SK-N-SH (cell line): Measurements from ENCODE around the gene LRP5. TPM values are rescaled to one million over a fixed set of nuclear protein-coding genes. Genes with fewer than 3 reads are reported as not detected.
A peak's percentile ranks its signal among the peaks of the same experiment; 100 is the strongest.

Experiments
- CTCF ChIA-PET: fragments of 300-600, 350-600 bp; formaldehyde crosslinking; extraction: SDS; loops from one replicate; lab custom pipeline; 2021; lab: Yijun Ruan, JAX
- POLR2A ChIA-PET: fragments of 350-600 bp; sonication (Branson Sonifier 250); formaldehyde crosslinking; extraction: SDS; loops from one replicate; lab custom pipeline; 2020; ENCODE audit warnings: antibody characterized with exemption, inconsistent platforms; lab: Yijun Ruan, JAX
- DNase-seq: peaks from one replicate; pipeline ENCODE4 v3.0.0; 2012
- H2AFZ ChIP-seq: fragments of 200-600 bp; sonication (generic); 2 replicates; pipeline ENCODE4 v1.8.1; 2016; ENCODE audit warnings: antibody characterized with exemption, mild to moderate bottlenecking, low read depth
- H3F3A ChIP-seq: fragments of 200-600 bp; sonication (generic); replicated peaks from 2 replicates; pipeline ENCODE3; 2016; ENCODE audit warnings: antibody characterized with exemption, mild to moderate bottlenecking; ENCODE audit not compliant: insufficient read depth
- H3K27ac ChIP-seq, 2 experiments: fragments of 200-500 bp in 1 of 2; fragments of 200-600 bp in 1 of 2; sonication (Bioruptor generic) in 1 of 2; sonication (generic), shearing (Covaris generic) in 1 of 2; 2 replicates each; pipeline versions ENCODE4 v1.5.1 to v1.6.1; 2014 to 2016; ENCODE audit warnings: low read depth in 2 of 2, inconsistent platforms in 1 of 2, low read length in 1 of 2, mild to moderate bottlenecking in 1 of 2, mixed read lengths in 1 of 2
- H3K27me3 ChIP-seq: fragments of 200-600 bp; sonication (generic), shearing (Covaris generic); 2 replicates; pipeline ENCODE4 v1.6.1; 2016; ENCODE audit warnings: mixed run types; ENCODE audit not compliant: insufficient read depth
- H3K36me3 ChIP-seq, 2 experiments: fragments of 200-500 bp in 1 of 2; fragments of 200-600 bp in 1 of 2; sonication (Bioruptor generic) in 1 of 2; sonication (generic) in 1 of 2; replicated peaks in 1 of 2; 2 replicates each; pipeline versions ENCODE3 to v1.5.1; 2014 to 2016; ENCODE audit warnings: low read length in 1 of 2, mild to moderate bottlenecking in 1 of 2; ENCODE audit not compliant: insufficient read depth in 2 of 2, control insufficient read depth in 1 of 2
- H3K4me1 ChIP-seq, 2 experiments: fragments of 200-500 bp in 1 of 2; fragments of 200-600 bp in 1 of 2; sonication (Bioruptor generic) in 1 of 2; sonication (generic), shearing (Covaris generic) in 1 of 2; 2 replicates each; pipeline versions ENCODE4 v1.5.1 to v1.6.1; 2014 to 2016; ENCODE audit warnings: low read depth in 1 of 2, low read length in 1 of 2, mixed run types in 1 of 2; ENCODE audit not compliant: insufficient read depth in 2 of 2, control insufficient read depth in 1 of 2
- H3K4me2 ChIP-seq: fragments of 200-600 bp; sonication (generic), shearing (Covaris generic); 2 replicates; pipeline ENCODE4 v1.6.1; 2017; ENCODE audit warnings: mixed run types
- H3K4me3 ChIP-seq, 2 experiments: fragments of 200-500 bp in 1 of 2; fragments of 200-600 bp in 1 of 2; sonication (Bioruptor generic) in 1 of 2; sonication (generic), shearing (Covaris generic) in 1 of 2; 2 replicates each; pipeline versions ENCODE4 v1.5.1 to v1.8.1; 2014 to 2016; ENCODE audit warnings: low read depth in 2 of 2, inconsistent platforms in 1 of 2, low read length in 1 of 2, mild to moderate bottlenecking in 1 of 2, mixed read lengths in 1 of 2, moderate library complexity in 1 of 2
- H3K79me2 ChIP-seq: fragments of 200-600 bp; sonication (generic); 2 replicates; pipeline ENCODE4 v1.8.1; 2017; ENCODE audit warnings: mild to moderate bottlenecking; ENCODE audit not compliant: insufficient read depth
- H3K9ac ChIP-seq: fragments of 200-600 bp; sonication (generic); 2 replicates; pipeline ENCODE4 v1.6.1; 2017; ENCODE audit warnings: mixed run types
- H3K9me2 ChIP-seq: fragments of 200-600 bp; sonication (generic); 2 replicates; pipeline ENCODE4 v1.6.1; 2017; ENCODE audit warnings: mixed run types
- H3K9me3 ChIP-seq: fragments of 200-600 bp; sonication (generic); 2 replicates; pipeline ENCODE4 v1.6.1; 2017; ENCODE audit warnings: mixed run types, mild to moderate bottlenecking, moderate library complexity
- H4K20me1 ChIP-seq: fragments of 200-600 bp; sonication (generic); 2 replicates; pipeline ENCODE4 v1.6.1; 2017; ENCODE audit warnings: mild to moderate bottlenecking, mixed run types; ENCODE audit not compliant: insufficient read depth
- EZH2phosphoT487 ChIP-seq: fragments of 200-600 bp; sonication (generic); IDR thresholded peaks from 2 replicates; pipeline ENCODE4 v1.6.1; 2017; ENCODE audit warnings: low read depth, mixed run types, mild to moderate bottlenecking, antibody characterized with exemption, moderate library complexity, borderline replicate concordance
- FOXJ3 ChIP-seq: sonication (generic); formaldehyde crosslinking; IDR thresholded peaks from 2 replicates; pipeline ENCODE4 v1.5.1; 2020; ENCODE audit warnings: mild to moderate bottlenecking, missing genetic modification reagents
- GATA2 ChIP-seq: sonication (generic); formaldehyde crosslinking; IDR thresholded peaks from 2 replicates; pipeline ENCODE4 v1.5.0; 2020; ENCODE audit warnings: mild to moderate bottlenecking, missing genetic modification reagents
- MXI1 ChIP-seq: IDR thresholded peaks from 2 replicates; pipeline ENCODE4 v1.6.1; 2012; ENCODE audit warnings: mild to moderate bottlenecking, low read depth, low read length, improper control_type of control experiment
- TEAD4 ChIP-seq: IDR thresholded peaks from 2 replicates; pipeline ENCODE4 v1.4.0; 2012; ENCODE audit warnings: mild to moderate bottlenecking, borderline replicate concordance; ENCODE audit not compliant: insufficient read depth
- WGBS: methylation state at CpG from one replicate; pipeline ENCODE4 v1.1.6; 2017; ENCODE audit warnings: low lambda C conversion rate; 5-methylcytosine and 5-hydroxymethylcytosine counted together
- polyA plus RNA-seq, 3 experiments: library from polyadenylated mRNA; depleted of rRNA; stranded (reverse); fragments of >200 nt; gene quantifications; 2 replicates each; pipeline ENCODE4 v1.2.3, GENCODE V29; 2012
- TF ChIP-seq, protein P1 (sequence below): fragments of 150-350 bp; IDR thresholded peaks from 2 replicates; pipeline ENCODE4 v1.6.1; 2016; ENCODE audit warnings: mild to moderate bottlenecking, low read depth, low read length
- TF ChIP-seq, protein P2 (sequence below): IDR thresholded peaks from 2 replicates; pipeline ENCODE4 v1.4.0; 2012; ENCODE audit warnings: low read depth

LRP5 gene
- polyA plus RNA-seq, 1 of the 3 experiments (the other 2 are of a cell fraction): 15.0 TPM

DNA sequence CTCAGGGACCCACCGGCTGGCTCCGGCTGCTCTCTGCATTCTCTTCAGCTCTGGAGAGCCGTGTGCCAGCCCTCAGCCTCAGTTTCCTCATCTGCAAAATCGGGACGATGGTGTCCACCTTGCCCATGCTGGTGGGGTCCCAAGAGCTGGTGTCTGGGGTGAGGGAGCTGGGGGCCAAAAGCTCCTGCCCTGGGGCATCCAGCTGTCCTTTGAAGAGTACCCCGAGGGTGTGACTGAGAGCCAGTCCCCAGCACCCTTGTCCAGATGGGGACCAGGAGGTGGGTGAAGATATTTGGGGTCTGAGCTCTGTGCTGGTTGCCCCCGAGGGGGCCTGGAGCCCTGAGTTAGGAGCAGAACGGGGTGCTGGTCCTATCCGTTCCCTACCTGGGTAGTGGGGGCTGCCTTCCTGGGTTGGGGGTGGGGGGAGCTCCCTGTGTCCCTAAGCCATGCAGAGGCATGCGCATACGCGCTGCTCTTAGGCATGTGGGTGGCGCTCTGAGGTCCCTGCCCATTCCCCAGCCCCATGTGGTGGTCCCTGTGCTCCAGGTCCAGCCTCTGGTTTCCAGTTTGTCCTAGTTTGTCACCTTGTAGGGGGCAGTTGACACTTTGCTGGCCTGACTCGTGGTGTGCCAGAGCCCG, 4.9 kb downstream of the LRP5 start:
- H3K27me3 ChIP-seq: no peaks in the 10 kb centered on the region
- peak overlapping the region in 1 of 2 experiments; percentile 12; a peak in 1 of 4 replicates for H3K27ac ChIP-seq
- H2AFZ ChIP-seq: no peak overlapping the region
- no peaks in the 10 kb centered on the region for H3K9me3 ChIP-seq
- no peaks in the 10 kb centered on the region for H3K36me3 ChIP-seq
- H3K4me3 ChIP-seq: no peak overlapping the region
- H3K79me2 ChIP-seq: peaks cover 87% of the 10 kb centered on the region
- no peak overlapping the region for H3K9ac ChIP-seq
- no peaks in the 10 kb centered on the region for H3K9me2 ChIP-seq
- no peak overlapping the region for H3K4me2 ChIP-seq
- ChIA-PET POLR2A (no interaction called here), CTCF (interaction anchor here (0.8 to 1.5 kb wide), 4 partner anchors 10 to 313 kb away, joined by 4 read pairs; partner anchors contain the start of gene UNC93B1)
- DNase-seq: peak; percentile 30
- peaks cover 19 to 35% of the 10 kb centered on the region in 2 experiments; a peak in 2 of 4 replicates for H3K4me1 ChIP-seq
- H3F3A ChIP-seq: peaks cover 8% of the 10 kb centered on the region
- TF ChIP-seq MXI1 (no peak), FOXJ3 (CRISPR knock-in tag) (no peak), TEAD4 (no peak)
- TF ChIP-seq, protein P1, sequence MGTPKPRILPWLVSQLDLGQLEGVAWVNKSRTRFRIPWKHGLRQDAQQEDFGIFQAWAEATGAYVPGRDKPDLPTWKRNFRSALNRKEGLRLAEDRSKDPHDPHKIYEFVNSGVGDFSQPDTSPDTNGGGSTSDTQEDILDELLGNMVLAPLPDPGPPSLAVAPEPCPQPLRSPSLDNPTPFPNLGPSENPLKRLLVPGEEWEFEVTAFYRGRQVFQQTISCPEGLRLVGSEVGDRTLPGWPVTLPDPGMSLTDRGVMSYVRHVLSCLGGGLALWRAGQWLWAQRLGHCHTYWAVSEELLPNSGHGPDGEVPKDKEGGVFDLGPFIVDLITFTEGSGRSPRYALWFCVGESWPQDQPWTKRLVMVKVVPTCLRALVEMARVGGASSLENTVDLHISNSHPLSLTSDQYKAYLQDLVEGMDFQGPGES: no peak
- TF ChIP-seq, protein P2, sequence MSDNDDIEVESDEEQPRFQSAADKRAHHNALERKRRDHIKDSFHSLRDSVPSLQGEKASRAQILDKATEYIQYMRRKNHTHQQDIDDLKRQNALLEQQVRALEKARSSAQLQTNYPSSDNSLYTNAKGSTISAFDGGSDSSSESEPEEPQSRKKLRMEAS: no peak
- 95% methylated on average over 7 of the region's 15 CpGs for WGBS
- H4K20me1 ChIP-seq: peaks cover 19% of the 10 kb centered on the region

DNA sequence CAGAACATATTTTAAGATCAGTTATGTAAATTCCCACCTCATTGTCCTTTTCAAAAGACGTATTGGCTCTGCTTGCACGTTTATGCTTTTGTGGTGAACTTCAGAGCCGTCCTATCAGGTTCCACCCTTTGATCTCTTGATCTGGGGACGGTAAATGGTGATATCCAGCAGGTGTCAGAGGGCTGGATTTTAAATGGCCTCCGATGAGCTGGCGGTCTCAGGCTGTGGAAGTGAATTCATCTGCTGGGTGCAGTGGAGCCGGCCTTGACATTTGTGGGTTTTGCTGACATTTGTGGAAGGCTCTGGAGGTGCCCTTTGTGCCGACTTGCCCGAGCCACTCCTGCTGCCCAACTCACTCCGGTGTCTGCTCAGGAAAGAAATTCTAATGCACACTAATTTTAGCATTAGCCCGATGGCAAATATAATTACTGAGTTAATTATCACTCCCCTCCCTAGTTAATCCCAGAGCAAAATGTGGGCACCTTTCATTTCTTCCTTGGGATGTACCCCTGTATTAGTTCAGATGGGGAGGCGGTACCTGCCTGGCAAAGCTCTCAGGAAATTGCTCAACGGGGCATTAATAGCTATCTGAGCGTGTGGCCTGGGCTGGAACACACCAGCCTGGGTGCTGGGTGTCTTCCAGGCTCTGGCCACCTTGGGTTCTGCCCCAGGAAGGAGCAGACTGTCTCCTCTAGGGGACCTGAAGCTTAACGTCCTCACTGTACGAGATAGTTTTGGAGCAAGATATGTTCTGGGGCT, 9.1 kb downstream of the LRP5 start:
- Histone ChIP-seq H4K20me1 (peaks cover 18% of the 10 kb centered on the region), H3K4me1 (peaks cover 0 to 42% of the 10 kb centered on the region in 2 experiments; a peak in 1 of 4 replicates), H3K4me2 (no peak overlapping the region), H3K36me3 (no peaks in the 10 kb centered on the region), H3K4me3 (no peak overlapping the region), H3K9me3 (no peaks in the 10 kb centered on the region), H3K9me2 (no peaks in the 10 kb centered on the region), H3K9ac (no peak overlapping the region), H3K27me3 (no peaks in the 10 kb centered on the region), H3K27ac (no peak overlapping the region), H2AFZ (no peak overlapping the region), H3F3A (no peaks in the 10 kb centered on the region), H3K79me2 (peaks cover 86% of the 10 kb centered on the region)
- CTCF ChIA-PET: interaction anchor here (0.9 to 1.9 kb wide), 3 partner anchors 7 to 64 kb away, joined by 3 to 4 read pairs (median 4); no protein-coding TSS in a partner anchor
- WGBS: 85% methylated on average over 16 of the region's 16 CpGs
- POLR2A ChIA-PET: no interaction called here
- no peak for TF ChIP-seq EZH2phosphoT487
- no peak for TF ChIP-seq GATA2 (CRISPR knock-in tag)
- no peak for DNase-seq
